Neuron (in vitro differentiated cells): ENCODE data around the gene MPV17L2.

ENCODE experiments used
- H2AFZ ChIP-seq: one replicate; pipeline ENCODE4 v1.6.1; 2013; ENCODE audit warnings: low read depth, mild to moderate bottlenecking, inconsistent platforms, low read length, moderate library complexity
- H3K27me3 ChIP-seq: one replicate; pipeline ENCODE4 v1.6.1; 2013; ENCODE audit warnings: low read length; ENCODE audit not compliant: insufficient read depth
- H3K36me3 ChIP-seq: one replicate; pipeline ENCODE4 v1.6.1; 2013; ENCODE audit warnings: low read length; ENCODE audit not compliant: insufficient read depth
- H3K4me1 ChIP-seq: one replicate; pipeline ENCODE4 v1.6.1; 2013; ENCODE audit warnings: low read length; ENCODE audit not compliant: insufficient read depth
- H3K4me3 ChIP-seq: 2 replicates; pipeline ENCODE4 v1.5.1; 2013; ENCODE audit warnings: mild to moderate bottlenecking, low read length, moderate library complexity
- H3K9me3 ChIP-seq: one replicate; pipeline ENCODE4 v1.6.1; 2013; ENCODE audit warnings: low read length

Gene MPV17L2

GRCh38 chr19:18230941-18231734, 38.1 kb downstream of the MPV17L2 start:
- H2AFZ ChIP-seq = no peak overlapping the region
- H3K27me3 ChIP-seq = peaks cover 3% of the 10 kb centered on the region
- peaks cover 6% of the 10 kb centered on the region for H3K4me1 ChIP-seq
- H3K36me3 ChIP-seq = no peaks in the 10 kb centered on the region
- H3K4me3 ChIP-seq = no peak overlapping the region
- no peaks in the 10 kb centered on the region for H3K9me3 ChIP-seq

- Histone ChIP-seq H3K27me3 (peaks cover 4% of the 10 kb centered on the region), H3K36me3 (no peaks in the 10 kb centered on the region), H3K9me3 (no peaks in the 10 kb centered on the region)
These were observed 38.8 kb downstream of the MPV17L2 start for GRCh38 chr19:18231775-18232174.

DNA sequence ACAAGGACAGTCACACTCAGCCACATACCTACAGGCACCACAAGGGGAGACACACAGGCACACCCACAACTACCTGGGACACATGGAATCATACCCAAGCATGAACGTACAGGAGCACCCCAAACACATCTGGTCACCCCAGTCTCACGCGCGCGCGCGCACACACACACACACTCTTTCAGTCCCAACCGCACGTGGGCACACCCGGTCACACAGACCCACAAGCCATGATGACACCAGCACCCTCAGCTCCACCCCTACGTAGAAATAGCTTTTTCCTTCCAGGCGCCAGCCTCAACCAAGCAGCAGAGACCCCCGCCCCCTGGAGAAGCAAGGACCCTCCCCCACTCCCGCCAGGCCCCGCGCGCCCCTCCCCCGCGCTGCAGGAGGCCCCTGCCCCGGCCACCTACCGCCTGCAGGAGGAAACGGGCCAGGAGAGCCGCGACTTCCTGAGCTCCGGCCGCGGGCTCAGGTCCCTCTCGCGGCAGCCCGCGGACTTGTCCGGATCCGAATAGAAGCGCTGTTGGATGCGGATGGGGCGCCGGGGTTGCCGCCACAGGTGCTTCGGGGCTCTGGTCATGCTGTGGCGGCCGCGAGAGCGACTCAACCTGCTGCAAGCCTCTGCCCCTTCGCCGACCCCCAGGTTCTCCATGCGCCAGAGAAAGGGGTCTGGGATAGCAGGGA, 39.7 kb downstream of the MPV17L2 start:
- H3K4me3 ChIP-seq = peak overlapping the region; percentile 11

More at GRCh38 chr19:18231775-18232174, 38.8 kb downstream of the MPV17L2 start:
- Histone ChIP-seq H3K4me1 (peaks cover 6% of the 10 kb centered on the region), H3K4me3 (no peak overlapping the region), H2AFZ (no peak overlapping the region)

GRCh38 chr19:18233224-18233825, 40.3 kb downstream of the MPV17L2 start:
- no peaks in the 10 kb centered on the region for H3K9me3 ChIP-seq
- H2AFZ ChIP-seq = no peak overlapping the region
- H3K36me3 ChIP-seq = no peaks in the 10 kb centered on the region
- H3K4me1 ChIP-seq = peaks cover 6% of the 10 kb centered on the region
- no peak overlapping the region for H3K4me3 ChIP-seq
- H3K27me3 ChIP-seq = peaks cover 5% of the 10 kb centered on the region

More for the DNA sequence above, 39.7 kb downstream of the MPV17L2 start:
- H3K9me3 ChIP-seq = no peaks in the 10 kb centered on the region
- H3K27me3 ChIP-seq = peaks cover 5% of the 10 kb centered on the region
- H3K4me1 ChIP-seq = peaks cover 6% of the 10 kb centered on the region
- H3K36me3 ChIP-seq = no peaks in the 10 kb centered on the region
- H2AFZ ChIP-seq = no peak overlapping the region

DNA sequence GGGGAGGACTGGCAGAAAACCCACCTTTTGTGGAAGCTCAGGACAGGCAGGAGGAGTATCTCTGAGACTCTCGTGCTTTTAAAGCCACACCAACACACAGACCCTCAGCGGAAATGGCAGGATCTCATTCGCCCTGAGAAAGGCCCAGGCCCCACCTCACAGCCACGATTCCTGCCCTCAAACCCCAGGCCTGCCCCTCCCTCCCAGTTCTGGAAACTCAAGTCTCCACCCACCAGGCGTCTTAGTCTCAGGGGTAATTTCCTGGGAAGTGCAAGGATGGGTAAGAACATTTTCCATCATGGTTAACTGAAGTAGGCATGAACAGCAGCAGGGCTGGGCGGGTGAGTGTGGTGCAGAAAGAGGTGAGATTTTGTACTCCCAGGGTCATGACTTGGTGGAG, 41.2 kb downstream of the MPV17L2 start:
- H3K36me3 ChIP-seq = no peaks in the 10 kb centered on the region
- H3K4me1 ChIP-seq = peaks cover 6% of the 10 kb centered on the region
- no peaks in the 10 kb centered on the region for H3K9me3 ChIP-seq
- H3K4me3 ChIP-seq = no peak overlapping the region
- no peak overlapping the region for H2AFZ ChIP-seq
- peaks cover 7% of the 10 kb centered on the region for H3K27me3 ChIP-seq

- Histone ChIP-seq H3K9me3 (no peaks in the 10 kb centered on the region), H3K36me3 (no peaks in the 10 kb centered on the region), H3K4me1 (no peaks in the 10 kb centered on the region), H3K4me3 (no peak overlapping the region), H2AFZ (no peak overlapping the region), H3K27me3 (peaks cover 25% of the 10 kb centered on the region)
These were observed 46.3 kb downstream of the MPV17L2 start for GRCh38 chr19:18239303-18239702.

DNA sequence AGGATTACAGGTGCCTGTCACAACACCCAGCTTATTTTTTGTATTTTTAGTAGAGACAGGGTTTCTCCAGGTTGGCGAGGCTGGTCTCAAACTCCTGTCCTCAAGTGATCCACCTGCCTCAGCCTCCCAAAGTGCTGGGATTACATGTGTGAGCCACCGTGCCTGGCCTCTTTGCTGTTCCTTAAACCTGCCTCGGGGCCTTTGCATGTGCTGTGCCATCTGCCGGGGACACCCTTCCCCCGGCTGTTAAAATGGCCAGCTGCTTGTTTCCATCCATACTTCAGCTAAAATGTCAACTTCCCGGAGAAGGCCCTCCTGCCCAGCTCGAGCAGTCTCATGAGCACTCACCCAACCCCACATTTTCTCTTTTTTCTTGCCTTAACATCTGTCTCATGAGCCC, 52.3 kb downstream of the MPV17L2 start:
- H3K27me3 ChIP-seq = peaks cover 18% of the 10 kb centered on the region
- H3K4me3 ChIP-seq = no peak overlapping the region
- no peak overlapping the region for H2AFZ ChIP-seq
- no peaks in the 10 kb centered on the region for H3K4me1 ChIP-seq
- H3K36me3 ChIP-seq = no peaks in the 10 kb centered on the region
- H3K9me3 ChIP-seq = no peaks in the 10 kb centered on the region
